HG03025 (cell line): Measurements from ENCODE around the gene KIF9.
"Not testable (repeated sequence)": the region's sequence is repeated elsewhere in the genome, so short reads cannot be mapped to it uniquely, and the experiment has no call there.

ENCODE experiments used
- ATAC-seq: cut with Tn5 transposase; IDR thresholded peaks from one replicate; pipeline ENCODE4 v1.9.1; 2021; ENCODE audit warnings: mild to moderate bottlenecking, moderate library complexity; ENCODE audit not compliant: unreplicated experiment, low FRiP score

Gene KIF9

DNA sequence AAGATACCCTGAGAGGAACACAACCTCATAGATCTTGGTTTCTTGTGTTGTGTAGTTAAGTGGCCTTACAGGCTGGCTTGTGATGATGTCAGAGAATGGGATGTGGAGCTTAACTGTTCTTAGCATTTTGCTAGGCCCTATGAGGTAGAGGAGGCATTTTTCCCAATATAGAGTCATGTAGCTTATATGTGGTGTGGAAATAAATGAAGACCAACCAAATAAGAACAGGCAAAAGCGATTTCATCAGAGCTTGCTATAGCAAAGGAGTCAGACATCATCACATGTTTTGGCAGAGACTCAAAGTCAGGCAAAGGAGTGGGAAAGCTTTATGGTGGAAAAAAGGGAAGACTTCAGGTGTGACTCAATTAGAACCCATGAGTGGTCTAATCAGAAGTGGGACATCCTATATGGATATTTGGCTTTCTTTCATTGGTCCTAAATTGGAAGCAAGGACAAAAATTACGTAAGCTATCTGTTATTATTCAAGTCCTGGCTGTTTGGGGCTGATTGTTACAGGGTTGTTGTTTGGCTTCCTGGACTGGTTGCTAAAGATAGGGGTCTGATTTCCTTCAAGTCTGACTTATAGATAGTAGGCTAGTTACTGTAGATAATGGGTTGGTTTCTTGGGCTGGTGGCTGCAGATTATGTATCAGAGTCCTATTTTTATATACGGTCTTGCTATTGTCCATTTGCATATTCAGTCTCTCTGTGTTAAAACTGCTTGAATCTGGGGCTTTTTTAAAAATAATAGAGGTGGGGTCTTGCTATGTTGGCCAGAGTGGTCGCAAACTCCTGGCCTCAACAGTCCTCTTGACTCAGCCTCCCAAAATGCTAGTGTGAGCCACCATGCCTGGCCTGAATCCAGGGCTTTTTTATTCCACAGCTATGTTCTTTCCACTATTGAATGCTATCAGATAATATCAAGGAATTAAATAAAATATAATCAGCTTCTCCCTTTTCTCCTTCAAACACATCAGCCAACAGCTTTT, 88.4 kb downstream of the KIF9 start:
- no peak for ATAC-seq

DNA sequence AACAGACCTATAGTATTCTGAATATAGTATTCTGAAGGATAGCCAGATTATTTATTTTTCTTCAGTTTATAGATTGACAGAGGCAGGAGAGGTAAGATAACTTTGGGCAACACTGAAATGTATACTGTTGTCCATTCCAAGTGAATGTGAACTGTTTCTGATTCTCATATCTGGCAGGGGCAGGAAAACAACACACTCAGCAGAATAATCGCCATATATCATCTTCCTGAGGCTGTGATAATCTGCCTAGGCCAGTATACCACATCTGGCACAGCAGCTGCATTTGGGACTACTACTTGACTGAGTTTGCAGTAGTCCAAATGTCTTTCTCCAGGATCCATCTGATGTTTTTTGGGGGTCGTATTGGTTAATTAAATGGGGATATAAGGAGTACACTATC, 96.3 kb downstream of the KIF9 start:
- ATAC-seq: no peak

DNA sequence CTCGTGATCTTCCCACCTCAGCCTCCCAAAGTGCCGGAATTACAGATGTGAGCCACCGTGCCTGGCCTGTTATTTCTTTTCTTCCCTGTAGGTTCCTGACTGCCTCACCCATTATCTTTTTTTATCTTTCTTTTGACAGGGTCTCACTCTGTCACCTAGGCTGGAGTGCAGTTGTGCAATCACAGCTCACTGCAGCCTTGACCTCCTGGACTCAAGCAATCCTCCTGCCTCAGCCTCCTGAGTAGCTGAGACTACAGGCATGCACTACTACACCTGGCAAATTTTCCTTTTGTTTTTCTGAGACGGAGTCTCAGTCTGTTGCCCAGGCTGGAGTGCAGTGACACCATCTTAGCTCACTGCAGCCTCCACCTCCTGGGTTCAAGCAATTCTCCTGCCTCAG, 100.9 kb downstream of the KIF9 start:
- ATAC-seq: not testable (repeated sequence)

- not testable (repeated sequence) for ATAC-seq
These were observed 102.6 kb downstream of the KIF9 start for GRCh38 chr3:47180011-47180410.
